ENCODE measurements around the gene APLP1.
A peak's percentile ranks its signal among the peaks of the same experiment; 100 is the strongest.

APLP1 gene

DNA sequence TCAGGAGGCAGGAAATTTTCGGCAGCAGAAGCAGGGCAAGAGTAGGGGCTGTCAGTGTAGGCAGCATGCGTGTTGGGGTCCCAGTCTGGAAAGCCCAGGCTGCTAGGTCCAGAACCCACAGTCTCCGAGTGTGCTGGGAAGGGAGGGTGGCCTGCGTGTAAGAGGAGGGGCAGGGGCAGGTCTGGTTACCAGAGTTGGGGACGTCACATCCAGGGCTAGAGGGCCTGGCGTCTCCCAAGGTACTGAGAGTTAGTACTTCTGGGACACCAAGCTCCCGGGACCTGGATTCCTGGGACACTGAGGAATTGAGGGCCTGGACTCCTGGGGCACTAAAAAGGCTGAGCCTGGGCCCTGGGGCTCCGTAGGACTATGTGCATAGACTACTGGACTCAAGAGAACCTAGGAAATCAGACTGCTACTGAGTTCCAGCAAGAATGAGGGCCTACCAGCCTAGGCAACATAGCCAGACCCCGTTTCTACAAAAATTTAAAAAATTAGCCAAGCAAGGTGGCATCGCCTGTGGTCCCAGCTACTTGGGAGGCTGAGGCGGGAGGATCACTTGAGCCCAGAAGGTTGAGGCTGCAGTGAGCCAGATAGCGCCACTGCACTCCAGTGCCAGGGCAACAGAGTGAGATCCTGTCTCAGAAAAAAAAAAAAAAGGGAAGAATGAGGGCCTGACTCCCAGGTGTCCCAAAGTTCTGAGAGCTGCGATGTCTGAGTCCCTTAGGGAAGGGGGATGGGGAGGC lies 29.5 kb downstream of the APLP1 start:
- DNase-seq (ENCODE audit: low read depth): no peak
- peak overlapping the region; percentile 77 for H3K4me3 ChIP-seq (ENCODE audit: control insufficient read depth, low read depth, low read length)
- TF ChIP-seq CTCF (conservative IDR thresholded peaks at IDR 0.05; ENCODE audit: control insufficient read depth, insufficient read depth, low read depth, low read length): no peak

GRCh38 chr19:35898499-35898809 lies 30.1 kb downstream of the APLP1 start:
- no peak for TF ChIP-seq CTCF (conservative IDR thresholded peaks at IDR 0.05; ENCODE audit: control insufficient read depth, insufficient read depth, low read depth, low read length)
- peak overlapping the region; percentile 77 for H3K4me3 ChIP-seq (ENCODE audit: control insufficient read depth, low read depth, low read length)
- no peak for DNase-seq (ENCODE audit: low read depth)

GRCh38 chr19:35899547-35900214 lies 31.3 kb downstream of the APLP1 start:
- peak; percentile 78 for DNase-seq (ENCODE audit: low read depth)
- TF ChIP-seq CTCF (conservative IDR thresholded peaks at IDR 0.05; ENCODE audit: control insufficient read depth, insufficient read depth, low read depth, low read length): no peak

DNA sequence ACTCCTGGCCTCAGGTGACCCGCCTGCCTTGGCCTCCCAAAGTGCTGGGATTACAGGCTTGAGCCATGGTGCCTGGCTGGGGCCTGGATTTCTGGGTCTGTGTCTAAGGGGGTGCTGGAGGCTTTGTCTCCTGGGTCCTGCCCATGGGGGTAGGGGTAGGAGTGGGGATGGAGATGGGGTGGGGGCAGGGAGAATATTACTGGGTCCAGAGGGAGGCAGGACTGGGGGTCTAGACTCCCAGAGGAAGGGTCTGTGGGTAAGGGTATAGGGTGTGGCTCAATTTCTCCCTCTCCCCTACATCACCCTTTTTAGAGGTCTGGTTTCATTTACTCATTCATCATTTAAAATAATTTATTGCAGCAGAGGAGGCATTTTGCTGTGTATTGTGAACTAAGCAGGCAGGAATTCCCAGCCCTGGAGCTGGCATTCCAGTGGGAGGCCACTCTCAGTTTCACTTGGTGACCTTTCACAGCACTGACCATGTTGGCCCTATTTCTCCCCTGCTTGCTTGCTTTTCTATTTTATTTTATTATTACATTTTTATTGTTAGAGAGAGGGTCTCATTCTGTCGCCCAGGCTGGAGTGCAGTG lies 32.8 kb downstream of the APLP1 start:
- TF ChIP-seq CTCF (conservative IDR thresholded peaks at IDR 0.05; ENCODE audit: control insufficient read depth, insufficient read depth, low read depth, low read length): no peak
- no peak overlapping the region for H3K4me3 ChIP-seq (ENCODE audit: control insufficient read depth, low read depth, low read length)
- DNase-seq (ENCODE audit: low read depth): peak; percentile 35

More at GRCh38 chr19:35899547-35900214, 31.3 kb downstream of the APLP1 start:
- H3K4me3 ChIP-seq (ENCODE audit: control insufficient read depth, low read depth, low read length): peak overlapping the region; percentile 77

GRCh38 chr19:35901854-35902661 lies 33.7 kb downstream of the APLP1 start, which contains the start of gene HCST:
Gene HCST (plus strand): TSS chr19:35902529. CDS start chr19:35902594, 65 bp downstream.
- peak; percentile 44 for DNase-seq (ENCODE audit: low read depth)
- no peak for TF ChIP-seq CTCF (conservative IDR thresholded peaks at IDR 0.05; ENCODE audit: control insufficient read depth, insufficient read depth, low read depth, low read length)
- peak within 1 kb of the TSS; percentile 9 for H3K4me3 ChIP-seq (ENCODE audit: control insufficient read depth, low read depth, low read length)

- no peak for TF ChIP-seq CTCF (conservative IDR thresholded peaks at IDR 0.05; ENCODE audit: control insufficient read depth, insufficient read depth, low read depth, low read length)
- DNase-seq (ENCODE audit: low read depth): no peak
- peak overlapping the region; percentile 9 for H3K4me3 ChIP-seq (ENCODE audit: control insufficient read depth, low read depth, low read length)
These were observed 34.6 kb downstream of the APLP1 start for GRCh38 chr19:35902870-35903475.

All from fibroblast of mammary gland (primary cell).